ENCODE results near the gene TRIM72.

DNA sequence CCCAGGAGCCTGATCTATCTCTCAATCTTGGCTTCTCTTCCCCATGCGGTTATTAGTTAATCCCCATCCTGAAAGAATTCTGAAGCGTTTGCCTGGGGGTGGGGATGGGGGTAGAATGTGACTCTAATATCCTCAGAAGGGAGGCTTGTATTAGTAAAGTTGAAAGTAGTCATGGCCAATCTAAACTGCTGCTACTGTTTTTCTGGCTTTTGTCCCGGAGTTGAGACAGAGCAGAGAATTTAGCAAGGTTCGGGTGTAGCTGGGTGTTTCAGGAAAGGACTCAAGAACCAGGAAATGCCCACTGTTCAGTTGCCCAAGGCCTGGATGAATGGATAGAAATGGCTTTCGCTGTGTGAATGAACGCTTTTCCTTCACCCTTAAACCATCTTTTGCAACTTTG is 28.3 kb downstream of the TRIM72 start:
- no peak for TF ChIP-seq EZH2phosphoT487 (IDR thresholded peaks at IDR 0.05; ENCODE audit: borderline replicate concordance)
- TF ChIP-seq, protein P1, sequence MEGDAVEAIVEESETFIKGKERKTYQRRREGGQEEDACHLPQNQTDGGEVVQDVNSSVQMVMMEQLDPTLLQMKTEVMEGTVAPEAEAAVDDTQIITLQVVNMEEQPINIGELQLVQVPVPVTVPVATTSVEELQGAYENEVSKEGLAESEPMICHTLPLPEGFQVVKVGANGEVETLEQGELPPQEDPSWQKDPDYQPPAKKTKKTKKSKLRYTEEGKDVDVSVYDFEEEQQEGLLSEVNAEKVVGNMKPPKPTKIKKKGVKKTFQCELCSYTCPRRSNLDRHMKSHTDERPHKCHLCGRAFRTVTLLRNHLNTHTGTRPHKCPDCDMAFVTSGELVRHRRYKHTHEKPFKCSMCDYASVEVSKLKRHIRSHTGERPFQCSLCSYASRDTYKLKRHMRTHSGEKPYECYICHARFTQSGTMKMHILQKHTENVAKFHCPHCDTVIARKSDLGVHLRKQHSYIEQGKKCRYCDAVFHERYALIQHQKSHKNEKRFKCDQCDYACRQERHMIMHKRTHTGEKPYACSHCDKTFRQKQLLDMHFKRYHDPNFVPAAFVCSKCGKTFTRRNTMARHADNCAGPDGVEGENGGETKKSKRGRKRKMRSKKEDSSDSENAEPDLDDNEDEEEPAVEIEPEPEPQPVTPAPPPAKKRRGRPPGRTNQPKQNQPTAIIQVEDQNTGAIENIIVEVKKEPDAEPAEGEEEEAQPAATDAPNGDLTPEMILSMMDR (conservative IDR thresholded peaks at IDR 0.05; ENCODE audit: low read length), result no peak
